NCI-H82 treated with DMSO at 0.1 percent for 48 hours (cell line): ENCODE data around the gene CTIF.
"Not testable (repeated sequence)": the region's sequence is repeated elsewhere in the genome, so short reads cannot be mapped to it uniquely, and the experiment has no call there.

Source experiments
- DNase-seq: peaks from one replicate; lab custom pipeline; 2025; ENCODE audit not compliant: unreplicated experiment; lab: John Stamatoyannopoulos, UW

CTIF gene

DNA sequence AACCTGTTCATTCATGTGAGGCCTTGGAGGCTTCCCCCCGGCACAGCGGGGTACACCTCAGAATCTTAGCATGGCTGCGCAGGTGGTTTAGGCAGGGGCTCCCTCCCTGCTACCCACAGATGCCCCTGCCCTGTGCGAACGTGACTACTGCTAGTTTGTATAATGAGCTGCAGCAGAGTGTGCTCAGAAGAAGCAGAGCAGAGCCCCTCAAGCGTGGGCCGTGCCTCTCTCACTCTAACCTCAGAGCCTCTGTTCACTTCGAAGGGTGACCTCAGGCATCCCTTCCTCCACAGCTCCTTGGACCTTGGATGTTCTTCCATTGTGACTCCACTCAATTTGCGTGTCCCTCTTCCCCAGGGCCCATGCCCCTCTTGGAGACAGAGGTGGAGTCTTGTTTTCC lies 161.6 kb downstream of the CTIF start:
- no peak for DNase-seq

DNA sequence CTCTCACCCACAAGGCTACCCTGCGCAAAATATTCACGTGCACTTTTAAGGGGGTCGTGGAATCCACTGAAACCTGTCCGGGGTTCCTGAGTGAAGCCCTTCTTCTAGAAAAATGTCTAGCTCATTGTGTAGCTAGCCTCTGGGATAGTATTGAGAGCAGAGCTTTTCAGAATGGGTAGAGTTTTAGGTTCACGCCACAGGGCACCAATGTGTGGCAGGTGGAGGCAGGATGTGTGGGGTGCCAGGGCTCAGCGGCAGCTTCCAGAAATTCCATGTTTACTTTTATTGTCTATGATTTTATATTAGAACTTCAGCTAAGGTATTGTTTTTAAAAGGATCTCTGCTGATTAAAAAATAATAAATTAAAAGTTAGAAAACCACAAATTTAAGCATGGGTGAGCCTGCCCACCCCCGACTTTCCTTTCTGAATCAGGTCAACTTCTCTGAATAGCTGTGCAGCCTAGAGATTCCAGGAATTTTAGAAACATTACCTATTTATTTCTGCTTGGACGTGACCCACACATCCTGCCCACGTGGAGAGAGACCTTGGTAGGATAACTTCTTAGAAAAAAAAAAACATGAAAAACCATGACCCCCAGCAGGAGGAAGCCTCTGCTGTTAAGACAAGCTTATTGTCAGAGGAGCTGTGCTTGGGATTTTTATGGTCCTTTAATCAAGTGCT lies 163.7 kb downstream of the CTIF start:
- no peak for DNase-seq

DNA sequence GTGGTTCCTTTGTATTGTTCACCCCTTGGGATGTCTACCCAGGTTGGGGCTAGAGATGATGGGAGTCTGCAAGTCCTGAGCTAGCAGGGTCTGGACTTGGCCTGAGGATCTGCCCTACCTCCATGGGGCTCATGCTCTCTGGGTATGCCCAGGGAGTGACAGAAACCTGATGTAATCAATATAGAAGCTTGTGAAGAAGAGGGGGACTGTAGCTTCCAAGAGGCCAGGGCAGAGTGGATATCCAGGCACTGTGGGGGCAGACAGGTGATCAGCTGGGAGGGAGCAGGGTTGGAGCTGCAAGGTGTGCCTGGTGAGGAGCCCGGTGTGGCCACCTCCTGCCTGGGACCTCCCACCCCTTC lies 164.2 kb downstream of the CTIF start:
- no peak for DNase-seq

DNA sequence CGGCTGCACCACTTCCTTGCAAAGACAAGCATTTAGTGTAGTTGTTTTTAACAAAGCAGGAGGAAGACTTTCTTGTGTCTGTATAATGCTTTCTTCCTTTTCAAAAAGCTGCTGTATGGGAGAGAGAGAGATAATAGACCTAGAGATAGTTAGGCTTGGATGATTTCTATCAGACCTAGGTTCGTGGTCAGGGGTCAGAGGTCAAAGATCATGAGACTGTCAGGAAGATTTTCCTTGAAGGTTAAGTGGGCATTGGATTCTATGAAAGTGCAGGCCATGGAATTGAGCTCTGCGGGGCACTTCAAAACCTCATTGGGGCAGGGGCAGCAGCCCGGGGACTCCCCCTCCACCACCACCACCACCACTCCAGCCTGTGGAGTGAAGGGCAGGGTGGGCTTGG lies 164.6 kb downstream of the CTIF start:
- no peak for DNase-seq

DNA sequence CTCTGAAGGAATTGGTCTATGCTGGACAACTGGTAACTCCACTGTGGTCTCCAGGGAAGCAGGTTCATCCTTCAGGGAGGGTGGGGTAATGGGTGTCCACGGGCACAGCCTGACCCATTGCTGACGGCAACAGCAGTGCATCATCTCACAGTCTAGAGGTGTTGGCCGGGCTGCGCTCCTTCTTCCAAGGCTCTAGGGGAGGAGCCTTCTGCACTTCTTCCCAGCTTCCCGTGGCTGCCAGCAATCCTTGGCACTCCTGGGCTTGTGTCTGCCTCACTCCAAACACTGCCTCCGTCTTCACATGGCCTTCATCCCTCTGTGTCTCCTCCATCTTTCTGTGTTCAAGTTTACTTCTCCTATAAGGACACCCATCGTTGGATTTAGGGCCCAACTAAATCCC lies 166.2 kb downstream of the CTIF start:
- no peak for DNase-seq

DNA sequence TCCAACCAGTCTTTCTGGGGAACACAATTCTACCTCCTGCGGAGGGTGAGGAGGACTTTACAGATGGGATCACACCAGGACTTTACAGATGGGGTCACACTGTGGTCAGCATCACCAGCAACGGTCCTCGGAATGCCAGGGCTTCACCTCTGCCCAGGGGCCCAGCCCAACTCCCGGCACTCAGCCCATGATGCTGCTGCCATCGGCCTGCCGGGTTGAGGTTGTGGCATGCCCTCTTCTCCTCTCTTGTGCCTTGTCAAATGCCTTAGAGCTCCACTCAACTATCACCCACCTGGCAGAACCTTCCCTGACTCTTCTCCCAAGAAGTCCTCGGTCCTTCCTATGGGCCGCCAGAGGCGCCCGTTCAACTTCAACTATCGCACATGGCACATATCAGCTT lies 166.7 kb downstream of the CTIF start:
- DNase-seq: no peak

DNA sequence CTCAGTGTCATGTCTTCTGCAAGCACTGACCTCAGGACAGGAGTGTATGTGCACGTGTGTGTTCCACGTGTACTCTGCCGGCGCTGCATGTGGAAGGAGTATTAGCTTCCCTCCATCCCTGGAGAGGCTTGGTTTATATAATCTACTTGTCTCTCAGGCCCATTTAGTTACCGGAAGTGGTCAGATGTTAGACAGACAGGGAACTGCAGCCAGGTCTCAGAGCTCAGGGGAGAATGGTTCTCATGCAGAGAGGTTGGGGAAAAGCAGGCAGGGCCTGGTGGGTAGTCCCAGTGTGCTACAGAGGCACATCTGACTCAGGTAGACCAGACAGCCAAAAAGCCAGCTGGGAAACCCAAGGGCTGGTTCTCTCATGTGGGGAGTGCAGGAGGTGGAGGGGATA lies 167.9 kb downstream of the CTIF start:
- no peak for DNase-seq

DNA sequence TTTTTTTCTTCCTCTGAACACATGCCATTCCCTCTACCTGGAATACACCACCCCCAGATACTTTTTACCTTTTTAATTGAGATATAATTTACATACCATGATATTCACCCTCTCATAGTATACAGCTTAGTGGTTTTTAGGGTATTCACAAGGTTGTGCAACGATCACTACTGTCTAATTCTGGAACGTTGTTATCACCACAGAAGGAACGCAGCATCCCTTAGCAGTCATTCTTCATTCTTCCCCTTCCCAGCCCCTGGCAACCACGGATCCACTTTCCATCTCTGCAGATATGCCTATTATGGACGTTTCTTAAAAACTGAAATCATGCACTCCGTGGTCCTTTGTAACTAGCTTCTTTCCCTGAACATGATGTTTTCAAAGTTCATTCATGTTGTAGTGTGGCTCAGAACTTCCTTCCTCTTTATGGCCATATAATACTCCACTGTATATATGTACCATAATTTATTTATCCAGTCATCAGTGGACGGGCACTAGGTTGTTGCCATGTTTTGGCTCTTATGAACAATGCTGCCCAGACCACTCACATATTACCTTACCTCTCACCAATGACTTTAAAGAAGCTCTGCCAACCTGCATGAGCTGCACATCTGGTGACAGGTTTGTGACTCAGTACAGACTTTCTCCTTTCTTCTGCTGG lies 168.9 kb downstream of the CTIF start:
- no peak for DNase-seq

DNA sequence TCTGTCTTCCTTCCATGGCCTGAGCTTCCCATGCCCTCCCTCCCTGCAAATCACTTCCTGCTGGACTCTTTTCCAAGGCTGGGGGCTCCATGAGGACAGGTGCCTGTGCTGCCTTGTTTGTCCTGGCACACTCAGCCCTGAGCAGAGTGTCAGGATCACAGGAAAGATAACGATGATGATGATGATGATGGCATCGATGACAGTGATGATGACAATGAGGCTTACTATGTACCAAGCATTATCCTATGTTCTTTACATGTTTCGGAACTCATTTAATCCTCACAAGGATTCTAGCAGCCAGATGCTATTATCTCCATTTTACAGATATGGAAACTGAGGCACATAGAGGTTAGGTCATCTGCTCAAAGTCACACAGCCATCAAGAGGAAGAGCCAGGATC lies 170.0 kb downstream of the CTIF start:
- no peak for DNase-seq

DNA sequence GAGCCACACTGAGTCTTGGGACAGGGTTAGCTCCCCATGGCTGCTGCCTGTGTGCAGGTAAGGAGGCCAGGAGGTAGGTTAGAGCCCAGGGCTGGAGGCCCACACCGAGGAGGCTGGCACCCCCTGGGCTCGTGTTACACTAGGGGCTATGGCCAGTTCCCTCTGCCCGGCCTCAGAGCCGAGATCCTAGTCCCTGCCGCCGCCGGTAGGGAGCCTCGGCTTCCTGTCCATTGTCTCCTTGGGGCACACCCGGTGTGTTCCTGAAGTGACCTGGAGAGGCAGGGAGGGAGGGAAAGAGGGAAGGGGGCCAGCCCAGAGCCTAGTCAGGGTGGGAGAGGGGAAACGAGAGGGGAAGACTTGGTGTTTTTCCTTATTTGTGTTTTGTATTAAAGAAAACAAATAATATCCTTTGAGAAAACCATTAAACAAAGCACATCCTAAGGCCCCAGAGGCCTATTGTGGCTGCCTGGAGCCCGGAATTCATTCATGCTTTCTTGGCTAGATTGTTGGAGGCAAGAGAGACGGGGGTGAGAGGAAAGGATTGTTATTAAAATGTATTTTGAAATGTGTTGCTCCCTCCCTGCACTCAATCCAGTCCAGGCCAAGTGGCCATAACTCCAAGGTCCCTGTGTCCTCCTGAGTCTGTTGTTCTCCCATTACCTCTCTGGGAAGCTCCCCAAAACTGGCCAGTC lies 170.7 kb downstream of the CTIF start:
- DNase-seq: no peak

DNA sequence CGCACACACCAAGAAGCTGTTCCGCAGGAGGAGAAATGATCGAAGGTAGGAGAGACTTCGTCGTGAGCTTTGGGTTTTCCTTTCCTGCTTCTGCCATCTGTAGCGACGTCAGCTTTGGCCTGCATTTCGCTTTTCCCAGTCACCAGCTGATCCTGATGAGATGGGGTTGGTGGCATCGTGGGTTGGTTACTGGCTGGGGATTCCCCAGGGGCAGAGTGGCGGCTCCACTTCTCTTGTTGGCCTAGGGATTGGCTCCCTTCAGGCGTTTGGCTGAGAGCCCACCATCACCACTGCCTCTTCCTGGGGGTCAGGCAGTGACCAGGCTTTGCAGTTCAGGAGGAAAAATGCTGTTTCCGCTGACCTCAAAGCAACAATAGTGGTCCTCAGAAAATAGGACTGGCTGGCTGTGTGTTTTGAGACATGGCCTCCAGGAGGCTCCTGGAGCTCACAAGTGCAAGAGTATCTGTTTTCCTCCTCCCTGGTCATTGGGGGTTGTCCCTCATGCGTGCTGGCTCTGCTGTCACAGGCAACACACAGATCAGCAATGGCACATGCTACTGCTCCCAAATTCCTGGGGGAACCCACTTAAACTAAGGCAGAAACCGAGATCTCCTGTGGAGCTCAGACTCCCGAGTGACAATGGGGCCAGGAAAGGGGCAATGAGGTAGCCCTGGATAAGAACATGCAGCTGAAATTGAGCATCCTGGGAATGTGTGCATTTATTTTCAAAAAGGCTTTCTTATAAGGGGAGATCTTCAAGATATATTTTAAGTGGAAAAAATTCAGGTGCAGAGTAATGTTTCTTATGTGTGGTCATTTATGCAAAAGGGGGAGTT lies 173.0 kb downstream of the CTIF start:
- DNase-seq: no peak

DNA sequence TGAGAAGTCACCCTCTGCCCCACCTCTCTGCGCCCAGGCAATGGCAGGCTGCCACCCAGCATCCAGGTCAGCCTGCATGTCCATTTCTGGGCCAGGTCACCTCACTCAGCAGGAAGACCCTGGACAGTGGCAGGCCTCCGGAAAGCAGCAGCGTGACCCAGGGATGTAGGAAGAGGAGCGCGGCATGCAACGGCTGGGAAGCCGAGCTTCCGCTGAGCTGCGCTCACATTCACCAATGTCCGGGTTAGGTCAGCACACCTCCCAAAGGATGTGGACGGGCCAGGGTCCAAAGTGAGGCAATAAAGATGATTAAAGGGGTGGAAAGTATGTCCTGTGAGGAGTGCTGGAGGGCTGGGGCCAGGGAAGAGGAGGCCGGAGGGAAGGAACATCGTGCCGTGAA lies 174.5 kb downstream of the CTIF start:
- no peak for DNase-seq

DNA sequence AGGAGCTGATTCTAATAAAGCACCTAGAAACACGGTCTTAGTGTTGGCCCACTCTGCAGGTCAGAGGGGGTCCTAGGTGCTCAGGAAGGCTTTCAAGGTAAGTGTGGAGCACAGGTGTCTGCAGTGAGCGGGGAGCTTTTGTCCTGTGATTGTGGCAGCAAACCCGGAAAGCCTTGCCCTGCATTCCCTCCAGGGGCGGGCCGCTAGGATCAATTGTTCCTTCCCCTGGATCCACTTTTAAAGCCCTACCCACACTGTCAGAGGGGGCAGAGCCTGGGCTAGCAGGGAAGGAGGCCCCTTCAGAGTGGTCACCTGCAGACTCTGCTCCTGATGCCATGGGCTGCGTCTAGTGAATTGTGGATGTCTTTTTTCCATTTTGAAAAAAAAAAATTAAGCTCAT lies 176.0 kb downstream of the CTIF start:
- no peak for DNase-seq

DNA sequence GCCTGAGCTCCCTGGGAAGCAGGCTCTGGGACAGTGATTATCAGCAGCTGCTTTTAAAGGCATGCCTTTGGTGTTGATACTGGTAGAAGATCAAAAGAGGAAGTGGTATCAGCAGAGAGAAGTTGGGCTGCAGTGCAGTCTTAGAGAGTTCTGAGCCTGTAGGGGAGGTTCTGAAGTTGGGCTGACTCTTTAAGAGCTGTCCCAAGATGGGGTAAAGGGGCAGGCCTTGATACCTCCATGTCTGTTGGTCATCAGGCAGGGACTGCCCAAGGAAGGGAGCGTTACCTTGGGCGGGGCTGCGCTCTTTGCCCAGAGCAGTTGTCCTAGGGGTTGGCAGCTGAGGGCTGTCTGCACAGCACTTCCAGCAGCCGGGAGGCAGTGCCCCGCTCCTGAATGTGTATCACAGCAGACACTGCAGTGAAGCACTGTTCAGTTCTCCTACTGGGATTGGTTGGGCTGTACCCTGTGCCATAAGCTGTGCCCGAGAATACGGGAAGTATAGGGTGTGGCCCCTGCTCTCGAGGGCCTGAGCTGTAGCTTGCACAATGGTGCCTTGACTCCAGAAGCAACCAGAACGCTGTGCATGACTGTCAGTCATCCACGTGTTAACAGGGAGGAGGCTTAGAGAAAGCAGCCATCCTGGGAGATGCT lies 177.0 kb downstream of the CTIF start:
- no peak for DNase-seq

DNA sequence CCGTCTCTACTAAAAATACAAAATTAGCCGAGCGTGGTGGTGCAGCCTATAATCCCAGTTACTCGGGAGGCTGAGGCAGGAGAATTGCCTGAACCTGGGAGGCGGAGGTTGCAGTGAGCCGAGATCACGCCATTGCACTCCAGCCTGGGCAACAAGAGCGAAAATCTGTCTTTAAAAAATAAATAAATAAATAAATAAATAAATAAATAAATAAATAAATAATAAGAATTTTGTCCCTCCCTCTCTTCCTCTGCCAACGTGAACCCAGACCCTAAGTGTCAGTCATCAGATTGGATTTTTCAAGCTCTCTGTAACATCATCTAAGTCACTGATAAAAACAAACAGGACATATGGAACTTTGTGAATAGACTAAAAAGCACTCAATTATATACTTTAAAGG lies 178.4 kb downstream of the CTIF start:
- not testable (repeated sequence) for DNase-seq

DNA sequence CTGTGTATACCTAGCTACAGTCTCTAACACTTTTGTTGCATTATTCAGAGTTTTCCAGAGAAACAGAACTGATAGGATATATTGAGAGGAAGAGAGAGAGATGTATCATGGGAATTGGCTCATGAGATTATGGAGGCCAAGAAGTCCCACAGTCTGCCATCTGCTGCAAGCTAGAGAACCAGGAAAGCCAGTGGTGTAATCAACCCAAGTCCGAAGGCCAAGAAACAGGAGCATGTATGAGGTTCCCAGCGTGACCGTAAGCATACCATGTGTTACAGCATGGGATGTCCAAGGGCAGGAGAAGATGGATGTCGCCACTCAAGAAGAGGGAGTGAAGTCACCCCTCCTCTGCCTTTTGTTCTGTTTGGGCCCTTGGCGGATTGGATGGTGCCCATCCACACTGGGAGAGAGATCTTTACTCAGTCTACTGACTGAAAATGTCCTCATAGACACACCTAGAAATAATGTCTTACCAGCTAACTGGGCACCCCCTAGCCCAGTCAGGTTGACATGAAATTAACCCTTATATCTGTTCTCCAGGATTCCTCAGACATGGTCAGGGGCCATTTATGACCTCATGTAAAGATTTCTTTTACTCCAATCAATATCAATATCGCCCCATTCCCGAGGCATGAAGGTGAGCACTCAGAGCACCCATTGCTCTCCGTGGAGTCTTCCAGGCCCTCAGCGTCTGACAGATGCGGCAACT lies 179.6 kb downstream of the CTIF start:
- DNase-seq: no peak

DNA sequence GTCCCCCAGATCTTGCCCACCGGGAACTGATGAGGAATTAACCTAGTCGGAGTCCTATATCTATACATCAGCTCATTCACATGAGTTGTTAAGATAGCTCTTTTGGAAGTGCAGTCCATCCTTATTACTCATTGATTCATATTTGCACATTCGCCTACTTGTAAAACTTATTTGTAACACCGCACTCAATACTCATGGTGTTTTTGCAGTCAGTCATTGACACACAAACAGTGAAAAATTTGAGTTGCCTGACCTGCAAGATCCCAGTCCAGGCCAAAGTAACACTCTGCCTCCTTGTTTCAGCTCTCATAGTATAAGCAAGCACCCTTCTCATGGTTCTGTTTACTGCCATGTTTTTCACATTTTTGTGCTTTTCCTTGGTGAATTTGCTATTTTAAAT lies 180.6 kb downstream of the CTIF start:
- DNase-seq: no peak

DNA sequence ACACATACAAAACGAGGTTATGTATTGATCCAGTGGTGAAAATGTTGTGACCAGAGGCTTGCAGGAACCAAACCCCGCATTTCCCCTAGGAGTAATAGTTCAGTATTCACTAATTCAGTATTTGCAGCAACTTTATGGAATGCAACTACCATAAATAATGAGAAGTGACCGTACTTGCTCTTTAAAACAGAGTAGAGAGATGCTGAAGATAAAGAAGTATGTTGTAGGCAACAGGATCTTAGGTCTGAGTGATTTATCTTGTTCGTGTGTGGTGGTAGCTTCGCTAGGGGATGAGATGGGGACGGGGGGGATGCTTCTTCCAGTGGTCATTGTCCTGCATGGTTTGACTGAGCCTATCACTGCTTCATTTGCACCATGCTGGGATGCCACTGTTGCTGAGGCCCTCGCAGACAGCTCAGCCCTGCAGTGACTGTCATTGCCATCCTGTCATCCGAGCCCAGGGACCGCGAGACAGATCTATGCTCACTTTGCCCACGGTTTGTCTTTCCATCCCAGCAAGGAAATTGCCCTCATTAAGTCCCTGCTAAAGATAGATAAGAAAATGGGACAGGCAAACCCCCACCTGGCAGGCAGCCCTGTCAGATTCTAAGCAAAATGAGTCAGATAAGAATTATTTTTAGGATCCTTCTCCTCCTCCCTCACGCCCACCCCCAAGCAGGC lies 181.3 kb downstream of the CTIF start:
- DNase-seq: no peak

DNA sequence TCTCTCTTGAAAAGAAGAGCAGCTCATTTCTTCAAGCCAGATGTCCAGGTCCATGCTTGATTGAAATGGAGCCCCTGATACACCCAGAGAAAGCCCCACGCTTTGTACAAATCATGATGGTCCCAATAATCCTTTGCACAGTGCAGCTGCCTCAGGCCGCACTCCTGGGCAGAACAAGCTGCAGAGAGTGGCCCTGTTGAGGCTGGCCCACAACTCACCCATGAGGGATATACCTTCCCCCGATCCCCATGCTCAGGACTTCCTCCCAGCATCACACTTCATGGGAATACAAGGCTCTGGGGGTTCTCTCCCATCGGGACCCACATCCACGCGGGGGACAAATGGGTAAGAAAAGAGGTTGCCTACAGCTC lies 181.8 kb downstream of the CTIF start:
- no peak for DNase-seq

DNA sequence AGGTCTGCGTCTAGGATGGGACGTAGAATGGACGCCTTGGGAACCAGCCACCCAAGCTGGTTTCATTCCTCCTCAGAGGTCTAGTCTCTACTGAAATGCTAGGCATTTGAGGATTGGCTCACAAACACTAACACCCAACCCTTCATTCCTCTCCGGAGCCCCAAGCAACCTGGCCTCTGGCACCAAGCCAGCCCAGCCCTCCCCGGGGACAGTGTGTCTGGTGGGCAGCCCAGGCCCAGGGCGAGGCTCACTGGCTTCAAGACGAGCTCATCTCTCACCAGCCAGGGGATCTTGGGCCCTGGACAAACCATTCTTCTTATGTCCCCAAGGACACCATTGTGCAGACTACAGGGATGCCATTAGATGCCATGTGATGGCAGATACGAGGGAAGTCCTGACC lies 182.5 kb downstream of the CTIF start:
- no peak for DNase-seq
